NCI-H526 (cell line): ENCODE results near the gene CPLX3.
A peak's percentile ranks its signal among the peaks of the same experiment; 100 is the strongest.
"Not testable (repeated sequence)": the region's sequence is repeated elsewhere in the genome, so short reads cannot be mapped to it uniquely, and the experiment has no call there.

Experiments used
- DNase-seq, 2 experiments: peaks; one replicate each; lab custom pipeline; 2025; lab: John Stamatoyannopoulos, UW

Gene CPLX3

GRCh38 chr15:74826364-74826819 is at the start of gene CPLX3:
Gene CPLX3 (plus strand): TSS chr15:74826627. CDS start chr15:74826704, 77 bp downstream.
- no peak for DNase-seq

GRCh38 chr15:74776821-74777768 is 49.3 kb upstream of the CPLX3 start:
- DNase-seq = peak; percentile 26 to 71

- no peak for DNase-seq
These were observed 48.4 kb upstream of the CPLX3 start for GRCh38 chr15:74777769-74778598.

GRCh38 chr15:74778599-74778970 is 47.8 kb upstream of the CPLX3 start:
- DNase-seq = no peak

- no peak for DNase-seq
These were observed 47.2 kb upstream of the CPLX3 start for GRCh38 chr15:74779162-74779648.

- no peak for DNase-seq
These were observed 45.6 kb upstream of the CPLX3 start for GRCh38 chr15:74780523-74781430.

- DNase-seq = peak; percentile 40 to 80
These were observed 44.8 kb upstream of the CPLX3 start, which contains the start of gene CSK for GRCh38 chr15:74781431-74782258. Gene CSK (plus strand): TSS chr15:74782080. CDS start chr15:74798298, 16,218 bp downstream.

GRCh38 chr15:74782259-74783071 is 44.0 kb upstream of the CPLX3 start:
- peak in 1 of 2 experiments; percentile 58 for DNase-seq

GRCh38 chr15:74783072-74783807 is 43.2 kb upstream of the CPLX3 start:
- peak in 1 of 2 experiments; percentile 56 for DNase-seq

GRCh38 chr15:74783808-74784175 is 42.6 kb upstream of the CPLX3 start:
- DNase-seq = no peak

- DNase-seq = no peak
These were observed 41.8 kb upstream of the CPLX3 start for GRCh38 chr15:74784426-74785193.

GRCh38 chr15:74785194-74786032 is 41.0 kb upstream of the CPLX3 start:
- no peak for DNase-seq

GRCh38 chr15:74786081-74786480 is 40.3 kb upstream of the CPLX3 start:
- not testable (repeated sequence) for DNase-seq

GRCh38 chr15:74786551-74787165 is 39.8 kb upstream of the CPLX3 start:
- DNase-seq = no peak

- DNase-seq = peak; percentile 90 to 94
These were observed 39.0 kb upstream of the CPLX3 start for GRCh38 chr15:74787251-74788041.
